Stimulated activated CD8-positive, alpha-beta memory T cell treated with anti-CD3 and anti-CD28 coated beads, Interleukin-12 subunit alpha, Interleukin-12 subunit beta, amount 100 ng/mL, for 24 hours (primary cell): ENCODE results near the gene GLCE.

Experiments used
- DNase-seq: peaks from one replicate; pipeline ENCODE4 v3.0.0-alpha.2; 2020; ENCODE audit errors: extremely low read depth

GLCE gene

DNA sequence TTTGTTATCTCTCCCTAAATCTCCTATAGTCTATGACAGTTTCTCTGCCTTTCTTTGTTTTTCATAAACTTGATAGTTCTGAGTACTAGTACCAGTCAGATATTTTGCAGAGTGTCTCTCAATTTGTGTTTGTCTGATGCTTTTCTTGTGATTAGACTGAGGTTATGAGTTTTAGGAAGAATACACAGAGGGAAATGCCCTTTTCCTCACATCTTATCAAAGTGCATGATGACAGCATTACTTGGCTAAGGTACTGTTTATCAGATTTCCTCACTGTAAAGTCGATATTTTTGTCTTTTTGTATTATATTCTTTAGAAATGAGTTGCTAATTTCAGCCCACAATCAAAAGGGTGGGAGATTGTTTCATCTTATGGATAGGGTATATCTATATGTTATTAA, 45.6 kb downstream of the GLCE start:
- DNase-seq: no peak

DNA sequence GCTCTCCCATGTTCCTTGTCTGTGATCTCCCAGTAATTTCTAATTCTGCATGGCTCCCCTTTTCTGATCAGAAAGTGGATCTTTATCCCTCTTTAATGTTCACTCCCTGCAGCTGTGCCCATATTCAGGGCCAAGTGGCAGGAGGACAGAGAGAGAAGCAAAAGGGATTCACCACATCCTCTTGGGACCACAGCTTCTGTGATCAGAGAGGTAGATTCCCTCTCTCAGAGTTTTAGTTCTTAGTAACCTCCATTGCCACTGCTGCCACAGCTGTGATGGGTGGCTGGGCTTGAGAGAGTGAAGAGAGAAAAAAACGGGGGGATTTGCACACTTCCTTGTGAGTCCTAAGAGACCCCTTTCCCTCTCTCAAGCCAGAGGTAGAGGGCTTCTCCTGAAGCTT, 49.2 kb downstream of the GLCE start:
- no peak for DNase-seq

DNA sequence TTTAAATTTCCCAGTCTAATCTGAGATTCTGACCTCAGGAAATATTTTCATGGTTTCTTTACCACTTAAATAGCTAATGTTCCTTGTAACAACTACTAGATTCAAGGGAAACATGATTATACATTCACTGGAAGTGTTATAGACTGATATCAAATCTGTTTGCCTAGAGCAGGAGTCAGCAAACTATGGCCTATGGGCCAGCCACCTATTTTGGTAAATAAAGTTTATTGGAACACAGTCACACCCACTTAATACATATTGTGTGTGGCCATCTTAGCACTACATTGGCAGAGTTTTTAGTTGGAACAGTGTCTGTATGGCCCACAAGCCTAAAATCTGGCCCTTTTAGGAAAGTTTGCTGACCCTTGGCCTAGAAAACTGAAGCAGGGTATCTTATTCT, 50.1 kb downstream of the GLCE start:
- no peak for DNase-seq

DNA sequence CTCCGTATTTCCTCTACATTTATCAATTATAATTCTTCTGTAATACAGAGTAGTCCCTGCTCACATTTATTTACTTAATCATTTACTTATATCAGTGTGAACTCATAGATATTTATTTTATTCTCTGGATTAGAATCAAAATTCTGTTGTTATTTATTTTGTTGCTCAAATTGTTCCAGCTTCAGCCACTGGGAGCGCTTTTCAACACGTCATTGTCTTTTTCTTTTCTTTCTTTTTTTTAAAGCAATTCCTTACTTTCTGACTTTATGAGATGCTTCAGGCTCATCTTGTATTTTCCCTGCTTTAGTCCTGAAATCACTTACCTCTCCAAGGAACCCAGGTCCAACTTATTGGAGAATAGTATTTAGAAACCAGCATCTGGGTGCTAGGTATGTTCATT, 53.4 kb downstream of the GLCE start:
- DNase-seq: no peak

DNA sequence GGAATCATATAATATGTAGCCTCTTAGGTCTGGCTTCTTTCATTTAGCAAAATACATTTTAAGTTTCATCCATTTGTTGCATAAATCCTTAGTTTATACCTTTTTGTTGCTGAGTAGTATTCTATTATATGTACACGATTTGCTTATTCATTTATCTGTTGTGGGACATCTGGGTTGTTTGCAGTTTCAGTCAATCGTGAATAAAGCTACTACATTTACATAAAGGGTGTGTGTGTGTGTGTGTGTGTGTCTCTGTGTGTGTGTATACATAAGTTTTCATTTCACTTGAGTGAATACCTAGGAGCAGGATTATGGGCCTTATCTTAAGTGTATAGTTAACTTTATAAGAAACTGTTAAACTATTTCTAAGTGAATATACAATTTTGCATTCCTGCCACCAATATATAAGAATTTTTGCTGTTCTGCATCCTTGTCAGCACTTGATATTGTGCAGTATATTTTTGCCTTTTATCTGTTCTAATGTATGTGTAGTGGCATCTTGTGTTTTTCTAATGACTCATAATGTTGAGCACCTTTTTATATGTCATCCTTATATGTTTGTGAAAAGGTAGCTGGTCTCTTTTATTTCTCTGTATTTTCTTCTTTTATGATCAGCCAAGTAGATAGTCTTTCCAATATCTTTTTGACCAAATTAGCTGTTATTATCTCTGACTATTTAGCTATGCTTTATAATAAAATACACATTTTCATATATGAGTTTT, 55.0 kb downstream of the GLCE start:
- no peak for DNase-seq

DNA sequence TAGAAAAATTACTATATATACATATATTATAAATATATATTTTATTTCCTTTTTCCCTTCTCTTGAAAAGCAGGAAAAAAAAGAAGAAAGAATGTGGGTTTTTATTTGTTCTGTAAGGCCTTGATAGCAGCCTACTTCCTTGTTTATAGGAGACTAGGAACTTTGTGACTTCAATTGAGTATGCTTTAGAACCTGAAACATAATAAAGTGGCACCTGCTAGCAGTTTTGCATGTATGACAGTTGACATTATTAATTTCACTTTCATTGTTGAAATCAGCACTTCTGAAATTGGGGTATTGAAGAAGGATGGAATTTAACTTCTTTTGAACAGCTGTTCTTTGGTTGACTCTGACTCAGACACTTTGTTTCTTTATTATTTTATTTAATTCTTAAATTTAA, 56.9 kb downstream of the GLCE start:
- no peak for DNase-seq

DNA sequence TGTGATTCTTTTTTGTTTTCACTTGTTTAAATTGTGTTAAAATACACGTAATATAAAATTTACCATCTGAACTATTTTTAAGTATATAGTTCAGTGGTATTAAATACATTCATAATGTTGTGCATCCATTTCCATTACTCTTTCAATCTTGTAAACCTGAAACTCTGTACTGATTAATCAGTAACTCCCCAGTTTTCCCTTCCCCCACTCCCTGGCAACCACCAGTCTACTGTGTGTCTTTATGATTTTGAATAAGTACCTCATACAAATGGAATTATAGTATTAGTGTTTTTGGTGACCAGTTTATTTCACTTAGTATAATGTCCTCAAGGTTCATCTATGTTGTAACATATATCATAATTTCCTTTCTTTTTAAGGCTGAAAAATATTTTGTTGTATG, 59.3 kb downstream of the GLCE start:
- DNase-seq: no peak

DNA sequence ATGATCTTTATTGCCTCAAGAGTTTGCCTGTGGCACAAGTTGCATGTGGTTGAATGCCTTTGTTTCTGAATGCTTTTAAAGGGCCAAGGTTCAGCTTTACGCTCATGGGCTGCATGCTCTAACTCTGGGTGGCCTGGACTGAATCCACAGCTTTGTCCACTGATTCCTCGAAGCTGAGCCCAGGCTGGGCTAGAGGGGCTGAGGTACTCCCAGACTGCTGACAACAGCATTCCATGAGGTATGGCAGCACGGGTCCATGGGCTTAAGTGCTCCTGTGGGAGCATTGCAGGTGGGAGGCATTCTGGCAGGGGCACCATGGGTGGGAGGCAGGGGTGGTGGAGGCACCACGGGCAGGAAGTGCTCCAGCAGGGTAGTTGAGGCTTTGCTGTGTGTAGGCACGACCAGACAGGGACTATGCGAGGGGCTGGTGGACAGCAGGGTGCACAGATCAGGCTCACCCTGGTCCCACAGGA, 61.6 kb downstream of the GLCE start:
- no peak for DNase-seq

DNA sequence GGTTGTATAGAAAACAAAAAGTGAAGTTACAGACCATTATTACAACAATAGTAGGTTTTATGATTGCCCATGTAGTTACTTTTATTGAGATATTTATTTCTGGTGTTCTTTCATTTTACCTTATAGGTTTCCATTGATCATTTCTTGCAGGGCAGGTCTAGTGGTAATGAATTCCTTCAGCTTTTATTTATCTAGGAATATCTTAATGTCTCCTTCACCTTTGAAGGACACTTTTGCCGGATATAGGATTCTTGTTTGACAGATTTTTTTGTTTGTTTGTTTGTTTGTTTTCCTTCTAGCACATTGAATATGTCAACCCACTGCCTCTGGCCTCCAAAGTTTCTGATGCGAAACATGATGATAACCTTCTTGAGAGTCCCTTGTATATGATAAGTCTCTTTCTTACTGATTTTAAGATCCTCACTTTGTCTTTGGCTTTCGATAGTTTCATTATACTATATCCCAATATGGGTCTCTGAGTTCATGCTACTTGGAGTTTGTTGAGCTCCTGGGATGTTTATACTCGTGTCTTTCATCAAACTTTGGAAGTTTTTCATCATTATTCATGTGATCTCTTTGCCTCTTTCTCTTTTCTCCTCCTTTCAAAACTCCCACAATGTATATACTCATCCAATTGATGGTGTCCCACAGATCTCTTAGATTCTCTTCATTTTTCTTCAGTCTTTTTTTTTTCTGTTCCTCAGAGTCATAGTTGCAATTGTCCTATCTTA, 62.8 kb downstream of the GLCE start:
- no peak for DNase-seq

DNA sequence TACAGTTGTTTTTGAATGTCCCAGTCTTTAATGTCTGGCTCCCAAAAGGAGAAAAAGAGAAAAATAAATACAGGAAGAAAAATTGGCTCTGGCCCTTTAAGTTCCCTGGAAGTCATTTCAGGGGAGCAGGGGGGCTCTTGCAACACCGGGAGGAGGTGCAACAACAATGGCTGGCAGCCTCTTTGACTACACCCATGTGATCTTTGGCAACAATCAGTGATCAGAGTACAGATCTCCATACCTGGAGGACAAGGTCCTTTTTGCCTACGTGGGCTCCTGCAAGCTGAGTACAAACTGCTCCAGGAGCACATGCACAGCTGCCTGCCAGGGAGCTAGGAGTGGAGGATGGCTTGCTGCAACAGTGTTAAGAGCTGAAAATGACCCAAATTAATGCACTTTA, 63.9 kb downstream of the GLCE start:
- no peak for DNase-seq

DNA sequence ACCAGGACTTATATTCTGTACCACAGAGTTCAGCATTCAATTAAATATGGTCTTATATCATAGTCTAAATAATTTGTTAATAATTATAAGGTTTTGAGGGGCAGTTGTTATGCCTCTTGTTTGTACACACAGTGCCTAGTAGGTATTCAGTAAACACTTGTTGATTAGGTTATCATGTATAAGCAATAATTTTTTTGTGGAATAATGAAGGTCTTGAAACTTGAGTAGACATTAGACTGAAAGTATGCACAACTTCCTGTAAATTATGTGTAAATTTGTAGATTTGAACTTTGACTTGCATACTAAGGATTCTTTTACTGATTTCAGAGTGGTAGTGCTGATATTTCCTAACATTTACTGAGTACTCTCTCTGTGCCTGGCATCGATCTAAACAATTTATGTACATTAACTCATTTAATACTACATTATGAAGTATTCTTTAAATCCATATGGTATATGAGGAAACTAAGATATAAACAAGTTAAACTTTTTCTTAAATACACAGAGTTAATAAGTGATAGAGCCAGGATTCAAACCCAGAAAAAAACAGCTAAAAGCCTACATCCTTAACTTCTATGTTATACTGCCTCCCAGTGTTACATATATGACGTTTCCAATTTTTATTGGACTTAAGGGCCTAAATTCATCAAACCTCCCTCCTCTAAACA, 65.1 kb downstream of the GLCE start:
- no peak for DNase-seq

DNA sequence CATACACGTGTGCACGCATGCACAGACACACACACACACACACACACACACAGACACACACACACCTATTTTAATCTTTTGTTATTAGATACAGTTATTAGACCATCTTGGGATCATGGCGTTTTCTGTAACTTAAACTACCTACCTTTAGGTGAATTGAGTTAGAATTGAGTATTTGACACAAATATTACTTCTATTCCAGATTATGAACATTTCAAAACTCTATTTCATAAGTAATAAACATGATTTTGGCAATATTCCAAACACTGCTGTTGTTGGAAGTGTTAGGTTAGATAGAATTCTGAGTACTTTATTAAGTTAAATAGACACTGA, 65.6 kb downstream of the GLCE start:
- no peak for DNase-seq

DNA sequence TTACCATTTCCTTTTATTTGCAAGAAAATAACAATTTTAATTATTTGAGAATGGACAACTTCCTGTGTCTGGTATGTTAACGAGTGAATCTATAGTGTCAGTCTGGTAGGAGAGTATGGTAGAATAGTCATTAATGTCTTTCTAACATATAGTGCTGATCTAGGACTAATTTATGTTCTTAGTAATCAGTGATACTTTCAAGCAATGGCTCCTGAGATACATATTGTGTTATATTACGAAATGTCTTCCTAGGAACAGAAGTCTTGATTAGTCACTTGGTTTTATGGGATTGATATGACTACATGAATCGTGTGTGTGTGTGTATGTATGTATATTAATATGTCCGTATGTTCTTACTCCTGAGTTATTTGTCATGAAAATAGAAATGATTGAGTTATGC, 71.7 kb downstream of the GLCE start:
- DNase-seq: no peak

DNA sequence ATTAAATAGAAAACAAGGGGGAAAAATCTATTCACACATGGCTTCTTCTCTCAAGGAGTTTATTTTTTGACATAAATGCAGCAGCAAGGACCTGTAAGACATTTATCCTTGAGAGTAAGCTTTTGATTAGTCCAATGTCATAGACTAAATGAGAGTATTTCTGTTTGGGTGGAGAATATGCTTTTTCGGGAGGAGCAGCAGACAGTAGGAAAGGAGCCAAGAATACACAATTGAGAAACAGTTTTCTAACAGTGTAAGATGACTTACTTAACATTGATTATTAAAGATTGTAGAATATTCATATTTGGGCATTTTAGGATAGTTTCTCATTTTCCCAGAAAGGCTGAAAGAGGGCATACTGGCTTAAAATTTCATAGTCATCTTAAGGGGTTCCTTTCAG, 72.3 kb downstream of the GLCE start:
- no peak for DNase-seq

DNA sequence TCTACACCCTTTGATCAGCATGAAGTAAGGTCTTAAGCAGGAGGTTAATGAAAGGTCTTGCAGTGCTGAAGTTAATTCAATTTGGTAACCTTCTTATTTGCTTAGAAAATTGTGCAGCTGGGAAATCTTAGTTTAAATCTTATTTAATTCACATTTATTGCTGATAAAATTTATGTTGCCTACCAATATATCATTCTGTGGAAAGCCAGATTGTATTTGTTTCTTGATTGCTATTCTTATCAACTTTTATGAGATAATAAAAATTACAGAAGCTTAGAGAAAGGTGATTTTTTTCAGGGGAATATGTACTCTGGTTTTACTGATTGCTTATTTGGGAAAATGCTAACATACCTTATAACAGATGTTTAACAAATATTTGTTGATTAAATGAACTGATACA, 74.2 kb downstream of the GLCE start:
- DNase-seq: no peak

DNA sequence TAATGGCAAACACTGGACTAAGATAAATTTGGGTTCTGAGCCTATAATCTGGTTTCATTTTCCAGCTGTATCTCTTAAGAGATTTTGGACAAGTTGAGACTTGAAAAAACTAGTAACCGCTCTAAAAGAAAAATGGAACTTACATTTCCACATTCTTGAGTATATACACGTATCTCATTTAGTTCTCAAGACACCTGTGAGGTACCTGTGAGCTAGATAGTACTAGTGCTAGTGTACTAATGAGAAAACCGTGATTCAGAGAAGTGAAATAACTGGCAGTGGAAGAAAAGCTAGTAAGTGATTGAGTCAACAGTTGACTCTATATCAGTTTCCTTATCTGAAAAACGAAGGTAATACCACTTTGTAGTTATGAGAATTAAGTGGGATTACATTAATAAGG, 76.1 kb downstream of the GLCE start:
- no peak for DNase-seq

DNA sequence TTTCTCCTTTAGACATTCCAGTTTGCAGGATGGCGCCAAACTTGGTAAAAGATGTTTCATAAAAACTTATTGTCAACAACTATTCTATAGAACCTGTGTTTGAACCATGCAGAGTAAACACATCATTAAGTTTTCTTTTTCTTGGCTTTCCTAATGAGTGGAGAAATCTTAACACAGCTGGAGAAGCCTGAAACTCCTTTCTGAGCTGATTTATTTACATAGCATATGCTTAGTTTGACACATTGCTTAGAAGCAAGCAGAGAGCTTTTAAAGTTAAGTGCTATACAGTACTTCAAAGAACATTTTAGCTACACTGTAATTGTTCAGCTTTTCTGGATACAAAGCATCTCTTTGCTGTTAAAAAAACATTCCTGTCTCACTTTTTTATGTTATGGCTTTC, 77.3 kb downstream of the GLCE start:
- no peak for DNase-seq

DNA sequence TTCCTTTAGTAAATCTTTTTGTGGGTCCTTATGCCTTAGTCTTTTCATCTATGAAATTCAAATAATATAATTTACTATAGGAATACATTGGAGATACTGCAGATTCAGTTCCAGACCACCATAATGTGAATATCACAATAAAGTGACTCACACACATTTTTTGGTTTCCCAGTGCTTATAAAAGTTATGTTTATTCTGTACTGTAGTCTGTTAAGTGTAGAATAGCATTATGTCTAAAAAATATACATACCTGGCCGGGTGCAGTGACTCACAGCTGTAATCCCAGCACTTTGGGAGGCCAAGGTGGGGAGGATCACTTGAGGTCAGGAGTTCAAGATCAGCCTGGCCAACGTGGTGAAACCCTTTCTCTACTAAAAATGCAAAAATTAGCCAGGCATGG, 84.4 kb downstream of the GLCE start:
- no peak for DNase-seq

DNA sequence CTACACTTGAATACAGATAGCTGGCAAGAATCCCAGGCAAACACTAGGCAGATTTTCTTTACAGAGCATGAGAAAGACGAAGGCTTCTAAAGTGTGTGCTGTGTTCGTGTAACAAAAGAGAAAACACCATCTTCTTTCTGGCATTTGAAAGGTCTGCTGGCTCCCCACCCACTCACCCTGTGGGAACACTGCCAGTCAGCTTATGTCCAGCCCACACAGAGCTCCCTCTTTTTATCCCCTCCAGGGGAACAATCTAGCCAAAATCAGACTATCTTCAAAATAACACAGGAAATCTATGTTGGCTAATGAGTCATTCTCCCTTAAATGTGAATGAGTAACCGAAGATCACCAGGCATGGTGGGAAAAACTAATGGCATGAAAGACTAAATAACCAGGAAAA, 92.7 kb downstream of the GLCE start:
- DNase-seq: no peak

DNA sequence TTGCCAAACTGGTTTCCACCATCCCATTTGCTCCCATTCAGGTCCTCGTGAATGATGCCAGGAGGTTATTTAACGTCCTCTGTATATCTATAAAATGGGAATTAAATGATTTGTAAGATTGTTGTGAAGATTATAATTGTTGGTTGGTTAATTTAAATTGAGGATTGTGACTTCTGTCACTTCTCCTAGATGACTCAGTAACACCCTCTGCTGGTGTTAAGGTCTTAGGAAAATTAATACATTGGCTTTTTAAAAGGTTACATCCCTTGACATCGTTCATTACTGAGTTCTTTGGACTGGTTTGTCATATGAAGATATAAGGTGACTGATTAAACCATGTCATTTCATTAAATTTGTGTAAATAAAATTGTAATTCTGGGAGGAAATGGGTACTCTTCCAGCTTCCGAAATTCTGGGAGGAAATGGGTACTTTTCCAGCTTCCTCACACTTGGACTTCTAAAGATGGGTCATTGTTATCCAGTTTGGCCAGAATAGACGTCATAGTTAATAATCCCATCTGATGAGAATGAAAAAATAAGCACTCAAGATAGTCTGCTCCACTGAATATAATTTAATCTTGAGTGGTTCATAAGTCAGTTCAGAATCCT, 105.0 kb downstream of the GLCE start:
- DNase-seq: no peak

DNA sequence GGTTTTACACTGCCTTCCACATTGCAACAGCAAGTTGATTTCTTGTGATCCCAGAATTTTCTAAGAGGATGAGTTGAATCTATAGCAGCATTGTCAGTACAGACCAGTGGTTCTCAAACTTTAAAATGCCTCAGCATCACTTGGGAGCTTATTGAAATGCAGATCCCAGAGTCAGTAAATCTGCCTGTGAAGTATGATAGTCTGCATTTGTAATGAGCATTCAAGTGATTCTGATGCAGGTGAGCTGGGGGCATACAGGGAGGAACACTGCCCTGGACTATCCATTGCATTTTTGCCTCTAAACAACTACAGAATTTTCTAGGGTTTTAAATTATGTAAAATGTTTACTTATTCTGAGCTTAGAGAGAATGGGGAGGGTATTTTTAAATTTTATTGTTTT, 110.8 kb downstream of the GLCE start:
- no peak for DNase-seq

DNA sequence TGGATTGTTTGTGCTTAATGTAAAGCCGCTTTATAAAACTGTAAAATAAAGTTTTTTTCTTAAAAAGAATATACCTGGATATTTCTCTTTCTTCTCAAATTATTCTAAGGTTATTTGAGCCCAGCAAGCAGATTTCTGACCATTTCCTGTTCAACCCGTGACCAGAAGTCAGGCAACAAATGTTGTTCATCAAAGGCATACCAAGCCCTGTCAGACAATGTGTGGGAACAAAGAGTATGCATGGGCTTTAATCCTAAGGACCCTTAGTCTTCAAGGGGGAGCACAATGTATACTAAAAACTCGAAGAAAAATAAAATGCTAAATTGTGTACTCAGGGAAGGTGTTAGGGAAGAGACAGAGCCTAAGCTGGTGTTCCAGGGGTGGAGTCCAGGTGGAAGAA, 111.7 kb downstream of the GLCE start:
- DNase-seq: no peak

DNA sequence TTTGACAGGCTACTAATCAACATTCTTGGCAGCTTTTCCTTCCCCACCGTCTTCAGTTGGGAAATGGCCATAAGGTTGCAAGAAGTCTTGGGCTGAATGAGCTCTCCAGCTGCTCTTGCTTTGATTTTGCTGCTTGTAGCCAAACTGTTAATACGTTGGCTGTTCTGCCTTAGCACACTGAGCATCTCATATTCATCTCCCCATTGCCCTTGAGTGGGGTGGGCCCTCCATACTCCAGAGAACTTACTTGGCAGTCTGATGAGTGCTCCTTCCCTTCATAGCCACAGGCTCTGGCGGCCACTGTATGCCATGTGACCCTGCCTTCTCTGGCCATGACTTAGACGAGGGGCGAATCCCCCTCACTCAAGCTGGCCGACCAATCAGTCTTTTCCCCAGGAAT, 112.5 kb downstream of the GLCE start:
- no peak for DNase-seq
